Right lobe of liver (tissue), 4 donors: ENCODE results near the gene SSBP3.

Experiments
- CTCF ChIP-seq, 4 donors: fragments of 200-600 bp in 3 of 4; fragments of 450-650 bp in 1 of 4; IDR thresholded peaks; one replicate each; pipeline versions ENCODE4 v1.5.1 to v1.8.0; 2016 to 2022; ENCODE audit warnings: antibody characterized with exemption in 4 of 4, mild to moderate bottlenecking in 2 of 4
- POLR2A ChIP-seq: fragments of 450-650 bp; IDR thresholded peaks from one replicate; pipeline ENCODE4 v1.6.1; 2017; ENCODE audit warnings: antibody characterized with exemption, mild to moderate bottlenecking
- donor health status: DM: no; HTN: no; CAD: no.
- donor health status: DM: no; HTN: no; CAD: no.
- donor health status: DM: no; HTN: yes; CAD: no.

GRCh38 chr1:54310439-54311328 lies 95.5 kb downstream of the SSBP3 start:
- TF ChIP-seq CTCF (IDR thresholded peaks at IDR 0.05) = peak; percentile 47 to 56 (median 54)
- no peak for TF ChIP-seq POLR2A
